HepG2 (cell line): ENCODE data around the gene OBSL1. TPM values are rescaled to one million over a fixed set of nuclear protein-coding genes. Genes with fewer than 3 reads are reported as not detected.

ENCODE experiments used
- AKNA ChIP-seq: sonication (generic); formaldehyde crosslinking; IDR thresholded peaks from 2 replicates; pipeline ENCODE4 v1.4.0; 2020; ENCODE audit warnings: missing genetic modification reagents, borderline replicate concordance
- ATF1 ChIP-seq: IDR thresholded peaks from 2 replicates; pipeline ENCODE4 v1.6.1; 2016; ENCODE audit warnings: mild to moderate bottlenecking, control low read depth
- ATM ChIP-seq: fragments of 450-650 bp; IDR thresholded peaks from 2 replicates; pipeline ENCODE4 v1.7.1; 2017; ENCODE audit warnings: mild to moderate bottlenecking, borderline replicate concordance
- E2F5 ChIP-seq: sonication (generic); formaldehyde crosslinking; conservative IDR thresholded peaks from 2 replicates; pipeline ENCODE4 v1.4.0; 2020; ENCODE audit warnings: missing genetic modification reagents
- EEA1 ChIP-seq: sonication (generic); formaldehyde crosslinking; IDR thresholded peaks from 2 replicates; pipeline ENCODE4 v1.5.1; 2020; ENCODE audit warnings: mild to moderate bottlenecking, missing genetic modification reagents, borderline replicate concordance
- FOSL2 ChIP-seq: sonication (generic); formaldehyde crosslinking; IDR thresholded peaks from 2 replicates; pipeline ENCODE4 v1.4.0; 2020; ENCODE audit warnings: missing genetic modification reagents
- HBP1 ChIP-seq: IDR thresholded peaks from 2 replicates; pipeline ENCODE4 v1.6.1; 2016; ENCODE audit warnings: low read depth, control low read depth
- HIC2 ChIP-seq: sonication (generic); formaldehyde crosslinking; IDR thresholded peaks from 2 replicates; pipeline ENCODE4 v1.9.0; 2022; ENCODE audit warnings: low read depth, missing genetic modification reagents
- HMG20A ChIP-seq: IDR thresholded peaks from 2 replicates; pipeline ENCODE4 v1.6.1; 2016; ENCODE audit warnings: borderline replicate concordance
- NFYB ChIP-seq: sonication (generic); formaldehyde crosslinking; IDR thresholded peaks from 2 replicates; pipeline ENCODE4 v1.4.0; 2020; ENCODE audit warnings: missing genetic modification reagents
- NPAS2 ChIP-seq: sonication (generic); formaldehyde crosslinking; IDR thresholded peaks from 2 replicates; pipeline ENCODE4 v1.8.0; 2022; ENCODE audit warnings: mild to moderate bottlenecking, missing genetic modification reagents, borderline replicate concordance
- NR3C1 ChIP-seq: sonication (generic); formaldehyde crosslinking; IDR thresholded peaks from 2 replicates; pipeline ENCODE4 v1.4.0; 2020; ENCODE audit warnings: missing genetic modification reagents
- SIX4 ChIP-seq: sonication (generic); formaldehyde crosslinking; IDR thresholded peaks from 2 replicates; pipeline ENCODE4 v1.4.0; 2020; ENCODE audit warnings: missing genetic modification reagents
- STAT5B ChIP-seq: sonication (generic); formaldehyde crosslinking; IDR thresholded peaks from 2 replicates; pipeline ENCODE4 v1.4.0; 2020; ENCODE audit warnings: missing genetic modification reagents
- ZBTB14 ChIP-seq: sonication (generic); formaldehyde crosslinking; IDR thresholded peaks from 2 replicates; pipeline ENCODE4 v1.4.0; 2020; ENCODE audit warnings: missing genetic modification reagents
- ZNF20 ChIP-seq: sonication (generic); formaldehyde crosslinking; IDR thresholded peaks from 2 replicates; pipeline ENCODE4 v1.4.0; 2020; ENCODE audit warnings: mild to moderate bottlenecking, moderate library complexity, missing genetic modification reagents
- ZNF644 ChIP-seq: IDR thresholded peaks from 2 replicates; pipeline ENCODE4 v1.6.1; 2016; ENCODE audit warnings: low read depth
- polyA plus RNA-seq, 8 experiments: library from polyadenylated mRNA; depleted of rRNA in 3 of 8; stranded (reverse) in 7 of 8; unstranded in 1 of 8; fragments of >200 nt; fragmentation: Illumina TruSeq in 4 of 8; extraction: Trizol in 4 of 8; gene quantifications; 2 replicates each; pipeline versions ENCODE4 v1.2.1 to v1.2.3, GENCODE V29; 2011 to 2016; ENCODE audit warnings: low read depth in 4 of 8, missing spikeins in 1 of 8, mixed read lengths in 1 of 8; ENCODE audit not compliant: insufficient read depth in 1 of 8
- total RNA-seq, 5 experiments: library from RNA; depleted of rRNA; stranded (reverse); fragments of >200 nt; fragmentation: Illumina TruSeq; extraction: Trizol; gene quantifications; 2 replicates each; pipeline ENCODE4 v1.2.3, GENCODE V29; 2016; ENCODE audit warnings: low read depth in 1 of 5

Gene OBSL1
- total and polyA plus RNA-seq, 2 of the 13 experiments (the other 11 are each of a cell fraction or from before 2014, with no cell fraction given): 86.7 to 218 TPM

GRCh38 chr2:219552382-219553167 lies 18.8 kb downstream of the OBSL1 start (continued):
- 0 out of 2 replicates have a peak, but pooled peaks have one; percentile 7 for TF ChIP-seq HBP1 (CRISPR knock-in tag)
- TF ChIP-seq FOSL2 (CRISPR knock-in tag): no peak
- TF ChIP-seq STAT5B (CRISPR knock-in tag): no peak
- peak; percentile 55 for TF ChIP-seq HIC2
- TF ChIP-seq ATM: no peak
- no peak for TF ChIP-seq HMG20A (CRISPR knock-in tag)
- no peak; the same call in 1 of the 2 replicates for TF ChIP-seq SIX4
- TF ChIP-seq ZBTB14 (CRISPR knock-in tag): 0 out of 2 replicates have a peak, but pooled peaks have one; percentile 79
- TF ChIP-seq E2F5 (CRISPR knock-in tag): peak; percentile 62; the same call in 1 of the 2 replicates
- no peak for TF ChIP-seq ZNF644
- TF ChIP-seq NFYB (CRISPR knock-in tag): 0 out of 2 replicates have a peak, but pooled peaks have one; percentile 12
- TF ChIP-seq NPAS2 (CRISPR knock-in tag): no peak
- TF ChIP-seq EEA1 (CRISPR knock-in tag): no peak
- no peak for TF ChIP-seq NR3C1 (CRISPR knock-in tag)
- no peak for TF ChIP-seq AKNA (CRISPR knock-in tag)
- peak; percentile 85; the same call in 1 of the 2 replicates for TF ChIP-seq ZNF20
- no peak for TF ChIP-seq ATF1 (CRISPR knock-in tag)
